Measurements from ENCODE around the gene WDPCP. TPM values are rescaled to one million over a fixed set of nuclear protein-coding genes. Genes with fewer than 3 reads are reported as not detected.
"Not testable (repeated sequence)": the region's sequence is repeated elsewhere in the genome, so short reads cannot be mapped to it uniquely, and the experiment has no call there.

Gene WDPCP
- total RNA-seq, 1 donor from 2014 or later: 5.7 TPM

GRCh38 chr2:63078852-63079606 is 509.2 kb downstream of the WDPCP start:
- Mint-ChIP-seq H3K4me1 (ENCODE audit: unreplicated experiment) (no peaks in the 10 kb centered on the region), H3K36me3 (ENCODE audit: low read depth, unreplicated experiment) (no peaks in the 10 kb centered on the region), H3K27me3 (ENCODE audit: unreplicated experiment) (no peaks in the 10 kb centered on the region), H3K4me3 (ENCODE audit: unreplicated experiment) (no peak overlapping the region), H3K9me3 (ENCODE audit: unreplicated experiment) (no peaks in the 10 kb centered on the region), H3K27ac (ENCODE audit: unreplicated experiment) (no peak overlapping the region)
- peak; percentile 28 for DNase-seq (ENCODE audit: low spot score)
- peak; percentile 31 for TF ChIP-seq CTCF (IDR thresholded peaks at IDR 0.05; ENCODE audit: unreplicated experiment)

DNA sequence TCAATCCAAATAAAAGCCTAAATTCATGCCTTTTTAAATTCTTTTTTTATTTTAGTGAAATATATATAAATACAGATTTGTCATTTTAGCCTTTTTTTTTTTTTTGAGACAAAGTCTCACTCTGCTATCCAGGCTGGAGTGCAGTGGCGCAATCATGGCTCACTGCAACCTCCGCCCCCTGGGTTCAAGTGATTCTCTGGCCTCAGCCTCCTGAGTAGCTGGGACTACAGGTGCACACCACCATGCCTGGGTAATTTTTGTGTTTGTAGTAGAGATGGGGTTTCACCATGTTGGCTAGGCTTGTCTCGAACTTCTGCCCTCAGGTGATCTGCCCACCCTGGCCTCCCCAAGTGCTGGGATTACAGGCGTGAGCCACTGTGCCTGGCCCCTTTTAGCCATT is 513.9 kb downstream of the WDPCP start:
- H3K36me3 Mint-ChIP-seq (ENCODE audit: low read depth, unreplicated experiment); H3K27ac Mint-ChIP-seq (ENCODE audit: unreplicated experiment); H3K9me3 Mint-ChIP-seq (ENCODE audit: unreplicated experiment); H3K4me1 Mint-ChIP-seq (ENCODE audit: unreplicated experiment); H3K27me3 Mint-ChIP-seq (ENCODE audit: unreplicated experiment); DNase-seq (ENCODE audit: low spot score); H3K4me3 Mint-ChIP-seq (ENCODE audit: unreplicated experiment): not testable (repeated sequence)

- no peaks in the 10 kb centered on the region for H3K27me3 Mint-ChIP-seq (ENCODE audit: unreplicated experiment)
- no peaks in the 10 kb centered on the region for H3K9me3 Mint-ChIP-seq (ENCODE audit: unreplicated experiment)
- no peak for DNase-seq (ENCODE audit: low spot score)
- H3K4me1 Mint-ChIP-seq (ENCODE audit: unreplicated experiment): no peaks in the 10 kb centered on the region
- no peak for TF ChIP-seq CTCF (IDR thresholded peaks at IDR 0.05; ENCODE audit: unreplicated experiment)
- no peak overlapping the region for H3K27ac Mint-ChIP-seq (ENCODE audit: unreplicated experiment)
- H3K4me3 Mint-ChIP-seq (ENCODE audit: unreplicated experiment): no peak overlapping the region
- no peaks in the 10 kb centered on the region for H3K36me3 Mint-ChIP-seq (ENCODE audit: low read depth, unreplicated experiment)
These were observed 514.3 kb downstream of the WDPCP start for GRCh38 chr2:63073994-63074393.

DNA sequence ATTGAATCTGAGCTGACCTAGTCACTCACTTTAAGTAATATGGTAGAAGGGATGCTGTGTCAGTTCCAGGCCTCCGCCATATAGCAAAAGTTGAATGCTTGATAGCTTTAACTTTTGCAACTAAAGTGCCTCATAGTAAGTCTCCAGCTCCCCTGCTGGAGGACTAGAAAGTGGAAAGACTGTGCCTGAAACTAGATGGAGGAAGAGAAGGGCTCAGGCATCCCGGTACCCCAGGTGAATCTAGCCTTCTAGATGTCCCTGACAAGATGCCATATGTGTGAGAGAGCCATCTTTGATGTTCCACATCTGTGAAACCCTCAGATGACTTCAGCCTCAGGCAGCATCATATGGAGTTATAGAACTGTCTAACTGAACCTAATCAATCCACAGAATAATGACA is 516.6 kb downstream of the WDPCP start:
- Mint-ChIP-seq H3K4me1 (ENCODE audit: unreplicated experiment) (no peaks in the 10 kb centered on the region), H3K4me3 (ENCODE audit: unreplicated experiment) (no peak overlapping the region), H3K27ac (ENCODE audit: unreplicated experiment) (no peak overlapping the region), H3K36me3 (ENCODE audit: low read depth, unreplicated experiment) (no peaks in the 10 kb centered on the region), H3K27me3 (ENCODE audit: unreplicated experiment) (no peaks in the 10 kb centered on the region), H3K9me3 (ENCODE audit: unreplicated experiment) (no peaks in the 10 kb centered on the region)
- TF ChIP-seq CTCF (IDR thresholded peaks at IDR 0.05; ENCODE audit: unreplicated experiment): no peak
- DNase-seq (ENCODE audit: low spot score): no peak

Other genes starting within 250 kb of the WDPCP start
- gene MDH1, start 486 bp upstream of the WDPCP start, total RNA-seq (ENCODE audit: unreplicated experiment): 80.5 TPM

Measured in endothelial cell (in vitro differentiated cells).